Adrenal gland (tissue), 12 donors: ENCODE measurements around the gene S100A11. TPM values are rescaled to one million over a fixed set of nuclear protein-coding genes. Genes with fewer than 3 reads are reported as not detected.

Experiments
- DNase-seq, 7 donors: peaks; one replicate each; pipeline ENCODE4 v3.0.0-alpha.2; 2019 to 2020
- H3K27ac ChIP-seq, 5 donors: fragments of 200-600 bp; sonication (generic) in 4 of 5; 1 replicate in 3 of 5; 2 replicates in 2 of 5; pipeline versions ENCODE4 v1.5.1 to v1.8.0; 2016 to 2020; ENCODE audit warnings: mild to moderate bottlenecking in 1 of 5
- H3K27me3 ChIP-seq: fragments of 200-600 bp; 2 replicates; pipeline ENCODE4 v1.8.0; 2021
- H3K36me3 ChIP-seq, 2 donors: fragments of 200-600 bp; replicated peaks in 1 of 2; 1 replicate in 1 of 2; 2 replicates in 1 of 2; pipeline versions ENCODE4 v1.5.1 to v1.8.0; 2018 to 2022
- H3K4me1 ChIP-seq, 2 donors: fragments of 200-600 bp; replicated peaks in 1 of 2; 1 replicate in 1 of 2; 2 replicates in 1 of 2; pipeline versions ENCODE4 v1.5.1 to v1.8.0; 2018 to 2021
- H3K4me3 ChIP-seq, 4 donors: fragments of 200-600 bp; sonication (generic) in 3 of 4; one replicate each; pipeline ENCODE4 v1.5.1; 2016 to 2018
- H3K9me3 ChIP-seq, 3 donors: fragments of 200-600 bp; sonication (generic) in 1 of 3; replicated peaks in 1 of 3; 1 replicate in 2 of 3; 2 replicates in 1 of 3; pipeline versions ENCODE4 v1.5.1 to v1.8.0; 2016 to 2021
- CTCF ChIP-seq, 6 experiments: fragments of 450-650 bp in 4 of 6; fragments of 200-600 bp in 2 of 6; sonication (generic) in 1 of 6; IDR thresholded peaks; 1 replicate in 5 of 6; 2 replicates in 1 of 6; pipeline versions ENCODE4 v1.5.1 to v1.8.0; 2016 to 2021; ENCODE audit warnings: antibody characterized with exemption in 6 of 6, mild to moderate bottlenecking in 2 of 6, moderate library complexity in 1 of 6
- POLR2A ChIP-seq, 2 donors: fragments of 450-650 bp; IDR thresholded peaks; one replicate each; pipeline ENCODE4 v1.6.1; 2017; ENCODE audit warnings: antibody characterized with exemption in 2 of 2, mild to moderate bottlenecking in 2 of 2, moderate library complexity in 1 of 2
- WGBS, 4 donors: extraction: QIAGEN DNeasy Blood & Tissue Kit in 2 of 4; methylation state at CpG; one replicate each; pipeline versions ENCODE4 v1.1.5 to v1.1.7; 2013 to 2017; 5-methylcytosine and 5-hydroxymethylcytosine counted together
- intact Hi-C, 2 donors: fragments of 100-400 bp; cut with DNase I; formaldehyde crosslinking; loops; one replicate each; pipeline versions ENCODE4 v1.14.1 to v1.15.0; 2022 to 2023
- polyA plus RNA-seq, 3 donors: library from polyadenylated mRNA; stranded (reverse); fragments of 200-250 nt in 2 of 3; fragments of 350-450 nt in 1 of 3; fragmentation: Illumina TruSeq in 1 of 3; extraction: RNeasy Lipid Tissue Mini Kit (QIAGEN cat#74804) in 1 of 3; gene quantifications; one replicate each; pipeline ENCODE4 v1.2.3, GENCODE V29; 2013 to 2014
- total RNA-seq, 9 donors: library from RNA; depleted of rRNA in 4 of 9; stranded (reverse); fragments of >200 nt in 4 of 9; fragments of 120-200 nt in 1 of 9; fragmentation: NEBNext Ultra II Directional in 1 of 9; extraction: Animal tissue kit (Norgen Biotek cat#: 25700) in 1 of 9; gene quantifications; one replicate each; pipeline versions ENCODE4 v1.1.0 to v1.2.4, GENCODE V29; 2013 to 2023
- donor health status: healthy with polysubstance abuse.
- donor health status: Bipolar disorder and iron deficiency.
- donor health status: DM: yes; HTN: yes; CAD: no.
- donor health status: DM: no; HTN: no; CAD: no.
- donor health status: DM: no; HTN: no; CAD: no.
- donor health status: DM: yes; HTN: yes; CAD: no.

Gene S100A11
- total and polyA plus RNA-seq, 12 donors, result 66.8 to 1,160 (median 156) TPM

- peaks cover 2 to 7% of the 10 kb centered on the region in 2 donors for H3K4me1 ChIP-seq
- intact Hi-C loops, result no loop called here
- H3K27ac ChIP-seq, result no peak overlapping the region
- H3K36me3 ChIP-seq, result no peaks in the 10 kb centered on the region
- 48 to 65% (median 59%) methylated on average over 1 of the region's 1 CpG for WGBS, 4 donors
- TF ChIP-seq POLR2A (IDR thresholded peaks at IDR 0.05), result no peak
- TF ChIP-seq CTCF (IDR thresholded peaks at IDR 0.05), result no peak
- no peak overlapping the region for H3K4me3 ChIP-seq
- H3K27me3 ChIP-seq, result no peaks in the 10 kb centered on the region
- no peaks in the 10 kb centered on the region for H3K9me3 ChIP-seq
- no peak for DNase-seq
Measured at GRCh38 chr1:152042030-152042429, 5.2 kb upstream of the S100A11 start.

- intact Hi-C loops, result no loop called here
- Histone ChIP-seq H3K27ac (no peak overlapping the region), H3K9me3 (no peaks in the 10 kb centered on the region), H3K27me3 (no peaks in the 10 kb centered on the region), H3K36me3 (no peaks in the 10 kb centered on the region), H3K4me3 (no peak overlapping the region), H3K4me1 (peaks cover 4 to 12% of the 10 kb centered on the region in 2 donors)
- TF ChIP-seq POLR2A (IDR thresholded peaks at IDR 0.05), result no peak
- no peak for TF ChIP-seq CTCF (IDR thresholded peaks at IDR 0.05)
- WGBS, 4 donors, result 56 to 78% (median 70%) methylated on average over 1 of the region's 1 CpG
- DNase-seq, result no peak
Measured at GRCh38 chr1:152039886-152040285, 3.1 kb upstream of the S100A11 start.

GRCh38 chr1:152039461-152039860 is 2.7 kb upstream of the S100A11 start:
- Histone ChIP-seq H3K27ac (no peak overlapping the region), H3K9me3 (no peaks in the 10 kb centered on the region), H3K4me1 (peaks cover 5 to 16% of the 10 kb centered on the region in 2 donors), H3K27me3 (no peaks in the 10 kb centered on the region), H3K4me3 (no peak overlapping the region), H3K36me3 (no peaks in the 10 kb centered on the region)
- no peak for TF ChIP-seq POLR2A (IDR thresholded peaks at IDR 0.05)
- no peak for TF ChIP-seq CTCF (IDR thresholded peaks at IDR 0.05)
- DNase-seq, result no peak
- WGBS, 4 donors, result 90 to 96% (median 91%) methylated on average over 1 of the region's 1 CpG
- intact Hi-C loops, result no loop called here

- peak overlapping the region in 1 of 5 donors; percentile 90 for H3K27ac ChIP-seq
- WGBS, 4 donors, result 91 to 92% (median 92%) methylated on average over 10 of the region's 10 CpGs
- no peak for DNase-seq
- no peak for TF ChIP-seq CTCF (IDR thresholded peaks at IDR 0.05)
- no peak for TF ChIP-seq POLR2A (IDR thresholded peaks at IDR 0.05)
- no peak overlapping the region for H3K4me3 ChIP-seq
- H3K9me3 ChIP-seq, result no peaks in the 10 kb centered on the region
- peaks cover 0 to under 1% of the 10 kb centered on the region in 2 donors for H3K36me3 ChIP-seq
- no peaks in the 10 kb centered on the region for H3K27me3 ChIP-seq
- H3K4me1 ChIP-seq, result peaks cover 7 to 21% of the 10 kb centered on the region in 2 donors
- intact Hi-C loops, result no loop called here
Measured at GRCh38 chr1:152038871-152039270, 2.1 kb upstream of the S100A11 start.
